ENCODE data around the gene P4HA1. TPM values are rescaled to one million over a fixed set of nuclear protein-coding genes. Genes with fewer than 3 reads are reported as not detected.
"Not testable (repeated sequence)": the region's sequence is repeated elsewhere in the genome, so short reads cannot be mapped to it uniquely, and the experiment has no call there.

Gene P4HA1
- total RNA-seq, 1 experiment from 2014 or later: 181 TPM

DNA sequence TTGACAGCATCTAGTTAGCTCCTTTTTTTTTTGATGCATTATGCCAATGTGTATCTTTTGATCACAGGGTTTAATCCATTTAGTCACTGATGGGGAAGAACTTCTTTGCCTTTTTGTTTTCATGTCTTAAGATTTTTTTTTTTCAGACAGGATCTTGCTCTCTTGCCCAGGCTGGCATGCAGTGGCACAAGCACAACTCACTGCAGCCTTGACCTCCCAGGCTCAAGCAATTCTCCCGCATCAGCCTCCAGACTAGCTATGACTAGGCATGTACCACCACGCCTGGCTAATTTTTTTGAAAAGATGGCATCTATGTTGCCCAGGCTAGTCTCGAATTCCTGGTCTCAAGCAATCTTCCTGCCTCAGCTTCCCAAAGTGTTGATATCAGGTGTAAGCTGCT lies 95.7 kb downstream of the P4HA1 start:
- no peaks in the 10 kb centered on the region for H3K4me1 ChIP-seq (ENCODE audit: insufficient read depth, low read length)
- BruUV-seq (replicated peaks): no TSS peak
- DNase-seq (no peak), ATAC-seq (no peak)
- intact Hi-C loops (cut with micrococcal nuclease): no loop called here
- peaks cover 28% of the 10 kb centered on the region for H3K36me3 ChIP-seq (ENCODE audit: low read depth, low read length)
- no peaks in the 10 kb centered on the region for H3K27me3 ChIP-seq (ENCODE audit: low read length)
- H3K9me3 ChIP-seq (ENCODE audit: low read length): no peaks in the 10 kb centered on the region
- H2AFZ ChIP-seq (ENCODE audit: low read length): no peak overlapping the region
- no peak overlapping the region for H3K4me2 ChIP-seq (ENCODE audit: low read length)
- POLR2A ChIA-PET (ENCODE audit: unreplicated experiment): interaction anchor here (0.7 kb wide), 1 partner anchor 76 kb away, joined by 7 read pairs; no protein-coding TSS in a partner anchor
- no peaks in the 10 kb centered on the region for H3K79me2 ChIP-seq (ENCODE audit: low read length)
- no peaks in the 10 kb centered on the region for H3F3A ChIP-seq (ENCODE audit: low read length, unreplicated experiment)
- H3K4me3 ChIP-seq (ENCODE audit: low read length): no peak overlapping the region
- CTCF ChIA-PET: interaction anchor here (0.7 kb wide), 1 partner anchor 95 kb away, joined by 3 read pairs; no protein-coding TSS in a partner anchor
- H3K9ac ChIP-seq (ENCODE audit: low read length): no peak overlapping the region
- H3K9me2 ChIP-seq (replicated peaks; ENCODE audit: low read length): no peaks in the 10 kb centered on the region
- TF ChIP-seq, protein P1, sequence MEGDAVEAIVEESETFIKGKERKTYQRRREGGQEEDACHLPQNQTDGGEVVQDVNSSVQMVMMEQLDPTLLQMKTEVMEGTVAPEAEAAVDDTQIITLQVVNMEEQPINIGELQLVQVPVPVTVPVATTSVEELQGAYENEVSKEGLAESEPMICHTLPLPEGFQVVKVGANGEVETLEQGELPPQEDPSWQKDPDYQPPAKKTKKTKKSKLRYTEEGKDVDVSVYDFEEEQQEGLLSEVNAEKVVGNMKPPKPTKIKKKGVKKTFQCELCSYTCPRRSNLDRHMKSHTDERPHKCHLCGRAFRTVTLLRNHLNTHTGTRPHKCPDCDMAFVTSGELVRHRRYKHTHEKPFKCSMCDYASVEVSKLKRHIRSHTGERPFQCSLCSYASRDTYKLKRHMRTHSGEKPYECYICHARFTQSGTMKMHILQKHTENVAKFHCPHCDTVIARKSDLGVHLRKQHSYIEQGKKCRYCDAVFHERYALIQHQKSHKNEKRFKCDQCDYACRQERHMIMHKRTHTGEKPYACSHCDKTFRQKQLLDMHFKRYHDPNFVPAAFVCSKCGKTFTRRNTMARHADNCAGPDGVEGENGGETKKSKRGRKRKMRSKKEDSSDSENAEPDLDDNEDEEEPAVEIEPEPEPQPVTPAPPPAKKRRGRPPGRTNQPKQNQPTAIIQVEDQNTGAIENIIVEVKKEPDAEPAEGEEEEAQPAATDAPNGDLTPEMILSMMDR (conservative IDR thresholded peaks at IDR 0.05; ENCODE audit: low read depth, low read length): no peak
- TF ChIP-seq EZH2phosphoT487 (IDR thresholded peaks at IDR 0.05; ENCODE audit: borderline replicate concordance, low read length) (no peak), EZH2 (IDR thresholded peaks at IDR 0.05; ENCODE audit: low read length, unreplicated experiment) (no peak)
- H3K27ac ChIP-seq (ENCODE audit: low read length): no peak overlapping the region
- no peaks in the 10 kb centered on the region for H4K20me1 ChIP-seq (ENCODE audit: low read length)

DNA sequence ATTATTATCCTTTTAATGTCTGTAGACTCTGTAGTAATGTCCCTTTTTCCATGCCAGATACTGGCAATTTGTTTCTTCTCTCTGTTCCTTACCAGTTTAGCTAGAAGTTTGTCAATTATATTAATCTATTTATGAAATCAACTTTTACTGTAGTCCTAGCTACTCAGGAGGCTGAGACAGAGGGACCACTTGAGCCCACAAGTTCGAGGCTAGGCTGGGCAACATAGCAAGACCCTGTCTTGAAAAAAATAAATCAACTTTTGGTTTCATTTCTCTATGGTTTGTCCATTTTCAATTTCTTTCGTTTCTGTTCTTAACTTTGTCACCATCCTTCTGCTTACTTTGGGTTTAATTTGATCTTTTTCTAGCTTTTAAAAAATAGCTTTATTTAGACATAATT lies 99.6 kb downstream of the P4HA1 start:
- intact Hi-C loops (cut with micrococcal nuclease): no loop called here
- ChIA-PET CTCF (no interaction called here), POLR2A (ENCODE audit: unreplicated experiment) (interaction anchor here (0.6 kb wide), 1 partner anchor 66 kb away, joined by 4 read pairs; no protein-coding TSS in a partner anchor)
- no peaks in the 10 kb centered on the region for H3K9me2 ChIP-seq (replicated peaks; ENCODE audit: low read length)
- TF ChIP-seq EZH2 (IDR thresholded peaks at IDR 0.05; ENCODE audit: low read length, unreplicated experiment) (no peak), EZH2phosphoT487 (IDR thresholded peaks at IDR 0.05; ENCODE audit: borderline replicate concordance, low read length) (no peak)
- TF ChIP-seq, protein P1 (conservative IDR thresholded peaks at IDR 0.05; ENCODE audit: low read depth, low read length): no peak
- peaks cover 5% of the 10 kb centered on the region; the same call in 1 of the 2 replicates for H3K36me3 ChIP-seq (ENCODE audit: low read depth, low read length)
- H3K4me3 ChIP-seq (ENCODE audit: low read length): no peak overlapping the region
- no peaks in the 10 kb centered on the region for H3K4me1 ChIP-seq (ENCODE audit: insufficient read depth, low read length)
- H3K4me2 ChIP-seq (ENCODE audit: low read length): no peak overlapping the region
- no peaks in the 10 kb centered on the region for H3K27me3 ChIP-seq (ENCODE audit: low read length)
- H2AFZ ChIP-seq (ENCODE audit: low read length): no peak overlapping the region
- ATAC-seq (peak; percentile 10; the same call in 1 of the 2 replicates), DNase-seq (no peak)
- H3K79me2 ChIP-seq (ENCODE audit: low read length): no peaks in the 10 kb centered on the region
- BruUV-seq (replicated peaks): TSS peak; percentile 3
- no peak overlapping the region for H3K27ac ChIP-seq (ENCODE audit: low read length)
- no peaks in the 10 kb centered on the region for H3K9me3 ChIP-seq (ENCODE audit: low read length)
- H3K9ac ChIP-seq (ENCODE audit: low read length): no peak overlapping the region
- no peaks in the 10 kb centered on the region for H4K20me1 ChIP-seq (ENCODE audit: low read length)
- H3F3A ChIP-seq (ENCODE audit: low read length, unreplicated experiment): no peaks in the 10 kb centered on the region

DNA sequence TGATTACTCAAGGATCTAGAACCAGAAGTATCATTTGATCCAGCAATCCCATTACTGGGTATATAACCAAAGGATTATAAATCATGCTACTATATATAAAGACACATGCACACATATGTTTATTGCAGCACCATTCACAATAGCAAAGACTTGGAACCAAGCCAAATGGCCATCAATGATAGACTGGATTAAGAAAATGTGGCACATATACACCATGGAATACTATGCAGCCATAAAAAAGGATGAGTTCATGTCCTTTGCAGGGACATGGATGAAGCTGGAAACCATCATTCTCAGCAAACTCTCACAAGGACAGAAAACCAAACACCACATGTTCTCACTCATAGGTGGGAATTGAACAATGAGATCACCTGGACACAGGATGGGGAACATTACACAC lies 101.2 kb downstream of the P4HA1 start:
- H3K79me2 ChIP-seq (ENCODE audit: low read length); CTCF ChIA-PET; H3K4me1 ChIP-seq (ENCODE audit: insufficient read depth, low read length): not testable (repeated sequence)

DNA sequence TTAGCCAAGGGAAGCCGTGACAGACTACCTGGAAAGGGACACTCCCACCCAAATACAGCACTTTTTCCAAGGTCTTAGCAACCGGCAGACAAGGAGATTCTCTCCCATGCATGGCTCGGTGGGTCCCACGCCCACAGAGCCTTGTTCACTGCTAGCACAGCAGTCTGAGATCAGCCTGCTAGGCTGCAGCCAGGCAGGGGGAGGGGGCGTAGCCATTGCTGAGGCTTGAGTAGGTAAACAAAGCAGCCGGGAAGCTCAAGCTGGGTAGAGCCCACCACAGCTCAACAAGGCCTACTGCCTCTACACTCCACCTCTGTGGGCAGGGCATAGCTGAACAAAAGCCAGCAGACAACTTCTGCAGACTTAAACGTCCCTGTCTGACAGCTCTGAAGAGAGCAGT lies 106.9 kb downstream of the P4HA1 start:
- H3K36me3 ChIP-seq (ENCODE audit: low read depth, low read length); H3K9me2 ChIP-seq (replicated peaks; ENCODE audit: low read length); CTCF ChIA-PET; H3K9me3 ChIP-seq (ENCODE audit: low read length); H3K27ac ChIP-seq (ENCODE audit: low read length); DNase-seq; H3K4me1 ChIP-seq (ENCODE audit: insufficient read depth, low read length); H3K27me3 ChIP-seq (ENCODE audit: low read length); H3K4me2 ChIP-seq (ENCODE audit: low read length); H3K4me3 ChIP-seq (ENCODE audit: low read length); ATAC-seq; BruUV-seq (replicated peaks); H4K20me1 ChIP-seq (ENCODE audit: low read length); intact Hi-C loops (cut with micrococcal nuclease); H3F3A ChIP-seq (ENCODE audit: low read length, unreplicated experiment); H3K9ac ChIP-seq (ENCODE audit: low read length); H3K79me2 ChIP-seq (ENCODE audit: low read length); H2AFZ ChIP-seq (ENCODE audit: low read length): not testable (repeated sequence)
- POLR2A ChIA-PET (ENCODE audit: unreplicated experiment): interaction anchor here (0.7 kb wide), 1 partner anchor 54 kb away, joined by 3 read pairs; no protein-coding TSS in a partner anchor

More for the DNA sequence above, 101.2 kb downstream of the P4HA1 start:
- H3K9ac ChIP-seq (ENCODE audit: low read length); H3K36me3 ChIP-seq (ENCODE audit: low read depth, low read length); H3K9me2 ChIP-seq (replicated peaks; ENCODE audit: low read length); H3K27ac ChIP-seq (ENCODE audit: low read length); POLR2A ChIA-PET (ENCODE audit: unreplicated experiment); H2AFZ ChIP-seq (ENCODE audit: low read length); H3K4me3 ChIP-seq (ENCODE audit: low read length); H3K27me3 ChIP-seq (ENCODE audit: low read length); H3K4me2 ChIP-seq (ENCODE audit: low read length); DNase-seq; intact Hi-C loops (cut with micrococcal nuclease); H3K9me3 ChIP-seq (ENCODE audit: low read length); H4K20me1 ChIP-seq (ENCODE audit: low read length); BruUV-seq (replicated peaks); ATAC-seq; H3F3A ChIP-seq (ENCODE audit: low read length, unreplicated experiment): not testable (repeated sequence)

DNA sequence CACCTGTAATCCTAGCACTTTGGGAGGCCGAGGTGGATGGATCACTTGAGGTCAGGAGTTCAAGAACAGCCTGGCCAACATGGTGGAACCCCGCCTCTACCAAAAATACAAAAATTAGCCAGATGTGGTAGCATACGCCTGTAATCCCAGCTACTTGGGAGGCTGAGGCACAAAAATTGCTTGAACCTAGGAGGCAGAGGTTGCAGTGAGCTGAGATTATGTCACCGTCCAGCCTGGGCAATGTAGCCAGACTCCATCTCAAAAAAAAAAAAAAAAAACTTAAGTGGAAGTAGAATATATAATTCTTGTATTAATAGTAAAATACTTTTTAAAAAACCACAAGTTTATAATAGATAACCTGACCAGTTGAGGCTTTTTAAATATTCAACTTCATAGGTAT lies 112.0 kb downstream of the P4HA1 start:
- H3K4me1 ChIP-seq (ENCODE audit: insufficient read depth, low read length); POLR2A ChIA-PET (ENCODE audit: unreplicated experiment); H3K4me3 ChIP-seq (ENCODE audit: low read length); H3K9me3 ChIP-seq (ENCODE audit: low read length); intact Hi-C loops (cut with micrococcal nuclease); H3K36me3 ChIP-seq (ENCODE audit: low read depth, low read length); H3F3A ChIP-seq (ENCODE audit: low read length, unreplicated experiment); H3K9me2 ChIP-seq (replicated peaks; ENCODE audit: low read length); CTCF ChIA-PET; H3K79me2 ChIP-seq (ENCODE audit: low read length); BruUV-seq (replicated peaks); H3K27me3 ChIP-seq (ENCODE audit: low read length); DNase-seq; H2AFZ ChIP-seq (ENCODE audit: low read length); H4K20me1 ChIP-seq (ENCODE audit: low read length); H3K9ac ChIP-seq (ENCODE audit: low read length); H3K4me2 ChIP-seq (ENCODE audit: low read length); ATAC-seq; H3K27ac ChIP-seq (ENCODE audit: low read length): not testable (repeated sequence)

Data from PC-3 (cell line).